ENCODE results near the gene UBTF. TPM values are rescaled to one million over a fixed set of nuclear protein-coding genes. Genes with fewer than 3 reads are reported as not detected.

UBTF gene
- total and polyA plus RNA-seq, 2 of the 8 experiments (the other 6 are each of a cell fraction or from before 2014, with no cell fraction given) = 14.7 to 106 TPM

DNA sequence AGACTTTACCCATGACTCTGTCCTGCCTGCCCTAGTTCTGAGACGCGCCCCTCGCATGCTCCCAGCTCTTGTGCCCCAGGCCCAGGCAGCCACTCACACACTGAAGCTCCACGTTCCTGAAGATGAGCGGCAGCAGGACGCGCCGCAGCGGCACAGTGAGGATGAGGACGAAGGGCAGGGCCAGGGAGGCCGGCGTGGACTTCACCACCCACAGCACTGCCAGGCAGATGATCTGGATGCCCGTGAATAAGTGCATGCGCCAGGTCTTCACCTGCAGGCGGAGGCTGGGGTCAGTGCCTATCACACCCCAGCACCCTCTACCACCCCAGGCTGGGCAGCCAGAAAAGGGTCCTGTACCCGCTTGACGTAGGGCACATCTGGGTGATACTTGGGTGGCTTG lies 31.6 kb upstream of the UBTF start:
- Histone ChIP-seq H4K91ac (replicated peaks; ENCODE audit: insufficient read length, low read length) (no peak overlapping the region), H2BK12ac (ENCODE audit: low read depth, low read length) (no peak overlapping the region), H3K23me2 (ENCODE audit: low read depth, low read length) (peaks cover 4% of the 10 kb centered on the region; the same call in 1 of the 2 replicates), H3K4me3 (ENCODE audit: extremely low read depth in 1 of 4, insufficient read depth in 2 of 4, low read depth in 3 of 4, low read length in 4 of 4) (no peak overlapping the region), H3K18ac (ENCODE audit: extremely low read depth, low read length) (no peak overlapping the region), H3K4ac (replicated peaks; ENCODE audit: insufficient read length, low read depth, low read length) (no peak overlapping the region), H3K14ac (ENCODE audit: insufficient read length) (no peak overlapping the region), H2BK20ac (ENCODE audit: low read length) (no peak overlapping the region), H2BK5ac (ENCODE audit: low read depth, low read length) (no peak overlapping the region), H3K9ac (replicated peaks in 1 of 4; ENCODE audit: extremely low read depth in 1 of 4, low read depth in 3 of 4, low read length in 3 of 4) (no peak overlapping the region), H3K36me3 (ENCODE audit: control insufficient read depth in 2 of 4, insufficient read depth in 4 of 4, low read length in 3 of 4) (no peaks in the 10 kb centered on the region), H3K79me1 (ENCODE audit: low read depth, low read length) (no peaks in the 10 kb centered on the region), H4K8ac (ENCODE audit: extremely low read depth, insufficient read depth, low read length) (no peak overlapping the region), H3K56ac (replicated peaks; ENCODE audit: insufficient read length, low read depth, low read length) (no peak overlapping the region), H3K79me2 (ENCODE audit: control insufficient read depth in 1 of 2, insufficient read depth in 2 of 2, low read length in 2 of 2) (no peaks in the 10 kb centered on the region), H2BK15ac (ENCODE audit: low read length) (no peak overlapping the region), H3K23ac (ENCODE audit: insufficient read length) (no peak overlapping the region), H3K27ac (ENCODE audit: low read depth, low read length) (no peak overlapping the region), H2AK5ac (ENCODE audit: low read depth, low read length) (no peak overlapping the region), H3K27me3 (replicated peaks in 1 of 4; ENCODE audit: control insufficient read depth in 3 of 4, extremely low read depth in 1 of 4, insufficient read depth in 3 of 4, low read length in 3 of 4) (no peaks in the 10 kb centered on the region), H2BK120ac (replicated peaks; ENCODE audit: low read depth, low read length) (no peak overlapping the region), H3K4me2 (ENCODE audit: insufficient read depth in 1 of 2, low read depth in 2 of 2, low read length in 2 of 2) (no peak overlapping the region), H3K4me1 (replicated peaks in 1 of 4; ENCODE audit: control insufficient read depth in 3 of 4, insufficient read depth in 4 of 4, low read length in 3 of 4) (peaks cover 0 to 4% (median 0%) of the 10 kb centered on the region in 4 experiments; a peak in 2 of 7 replicates), H4K5ac (ENCODE audit: insufficient read length, low read depth, low read length) (no peak overlapping the region), H2AFZ (ENCODE audit: low read length) (no peak overlapping the region), H3K9me3 (ENCODE audit: insufficient read depth in 2 of 2, low read depth in 1 of 2, low read length in 1 of 2) (no peaks in the 10 kb centered on the region), H4K20me1 (replicated peaks in 1 of 2; ENCODE audit: control insufficient read depth in 1 of 2, insufficient read depth in 2 of 2, low read length in 2 of 2) (no peaks in the 10 kb centered on the region)
- no peak for TF ChIP-seq CBX5 (IDR thresholded peaks at IDR 0.05; ENCODE audit: low read depth, low read length)
- no peak for TF ChIP-seq RFX5 (IDR thresholded peaks at IDR 0.05; ENCODE audit: borderline replicate concordance, low read depth, low read length)
- no peak for TF ChIP-seq CTBP2 (IDR thresholded peaks at IDR 0.05; ENCODE audit: borderline replicate concordance, insufficient read depth, insufficient read length, low read length)
- TF ChIP-seq SP1 (IDR thresholded peaks at IDR 0.05; ENCODE audit: low read depth, low read length) = no peak
- TF ChIP-seq CHD1 (IDR thresholded peaks at IDR 0.05; ENCODE audit: low read depth, low read length) = no peak
- no peak for TF ChIP-seq KDM1A (IDR thresholded peaks at IDR 0.05; ENCODE audit: borderline replicate concordance, low read length)
- TF ChIP-seq EP300 (IDR thresholded peaks at IDR 0.05; ENCODE audit: borderline replicate concordance in 1 of 2, low read depth in 2 of 2, low read length in 2 of 2) = no peak
- no peak for TF ChIP-seq FOSL1 (IDR thresholded peaks at IDR 0.05; ENCODE audit: insufficient read depth, low read depth, low read length)
- no peak for TF ChIP-seq KDM4A (IDR thresholded peaks at IDR 0.05; ENCODE audit: low read depth, low read length, severe bottlenecking)
- TF ChIP-seq EGR1 (IDR thresholded peaks at IDR 0.05; ENCODE audit: borderline replicate concordance, low read depth, low read length) = no peak
- TF ChIP-seq MAFK (IDR thresholded peaks at IDR 0.05; ENCODE audit: low read depth, low read length) = no peak
- no peak for TF ChIP-seq BRCA1 (IDR thresholded peaks at IDR 0.05; ENCODE audit: low read depth, low read length)
- no peak for TF ChIP-seq SAP30 (IDR thresholded peaks at IDR 0.05; ENCODE audit: insufficient read depth, insufficient replicate concordance, low read length)
- TF ChIP-seq POLR2AphosphoS5 (IDR thresholded peaks at IDR 0.05; ENCODE audit: low read depth, low read length) = no peak
- WGBS, 2 experiments (ENCODE audit: extremely low coverage in 1 of 2, insufficient coverage in 1 of 2, insufficient read length in 1 of 2, insufficient replicate concordance in 2 of 2, low coverage in 1 of 2, low lambda C conversion rate in 2 of 2, missing lambda C conversion rate in 1 of 2) = 93% methylated on average over 17 of the region's 17 CpGs; no CpG with 5 or more reads in 1 of the 2 experiments
- POLR2A ChIA-PET (ENCODE audit: partially characterized antibody) = no interaction called here
- DNase-seq (ENCODE audit: low read depth in 1 of 2, low spot score in 2 of 2) (no peak), FAIRE-seq (no peak)
- CTCF ChIA-PET (ENCODE audit: partially characterized antibody) = interaction anchor here (0.6 to 2.6 kb wide), 4 partner anchors 11 to 328 kb away, joined by 3 to 7 read pairs (median 3); no protein-coding TSS in a partner anchor
